ENCODE data around the gene ATP23.

DNA sequence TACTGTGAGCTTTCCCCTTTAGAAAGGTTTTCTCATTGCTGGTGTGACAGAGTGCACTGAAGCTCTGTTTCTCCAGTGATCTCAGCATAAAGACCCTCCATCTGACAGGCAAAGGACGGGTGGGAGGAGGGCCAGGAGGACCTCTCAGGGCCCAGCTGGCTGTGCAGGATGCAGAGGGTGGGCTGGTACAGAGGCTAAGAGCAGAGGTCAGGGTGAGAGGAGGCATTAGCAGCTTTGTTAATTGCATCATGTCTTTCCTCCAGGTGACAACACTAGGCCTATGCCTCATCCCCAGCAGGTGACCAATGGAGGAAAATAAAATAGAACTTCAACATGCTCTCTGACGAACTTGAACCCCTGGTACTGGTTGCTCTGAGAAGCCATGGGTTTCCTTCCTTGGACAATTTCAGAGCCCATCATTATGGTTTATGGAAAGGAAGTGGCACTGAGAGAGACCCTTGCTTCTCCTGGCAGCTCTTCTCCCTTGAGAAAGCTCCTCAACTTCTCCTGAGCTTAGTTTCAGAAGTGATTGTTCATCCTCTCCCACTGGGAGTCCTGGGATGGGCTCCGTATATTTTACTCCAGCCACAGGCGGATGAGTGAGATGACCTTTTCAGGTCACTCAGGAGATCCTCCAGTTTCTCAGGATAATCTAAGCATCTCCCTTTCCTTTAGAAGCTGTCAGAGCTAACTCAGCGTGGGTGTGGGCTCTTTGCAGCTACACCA is 45.8 kb upstream of the ATP23 start:
- TF ChIP-seq POLR2A (IDR thresholded peaks at IDR 0.05; ENCODE audit: extremely low read depth, insufficient read length): no peak
- TF ChIP-seq, protein P1, sequence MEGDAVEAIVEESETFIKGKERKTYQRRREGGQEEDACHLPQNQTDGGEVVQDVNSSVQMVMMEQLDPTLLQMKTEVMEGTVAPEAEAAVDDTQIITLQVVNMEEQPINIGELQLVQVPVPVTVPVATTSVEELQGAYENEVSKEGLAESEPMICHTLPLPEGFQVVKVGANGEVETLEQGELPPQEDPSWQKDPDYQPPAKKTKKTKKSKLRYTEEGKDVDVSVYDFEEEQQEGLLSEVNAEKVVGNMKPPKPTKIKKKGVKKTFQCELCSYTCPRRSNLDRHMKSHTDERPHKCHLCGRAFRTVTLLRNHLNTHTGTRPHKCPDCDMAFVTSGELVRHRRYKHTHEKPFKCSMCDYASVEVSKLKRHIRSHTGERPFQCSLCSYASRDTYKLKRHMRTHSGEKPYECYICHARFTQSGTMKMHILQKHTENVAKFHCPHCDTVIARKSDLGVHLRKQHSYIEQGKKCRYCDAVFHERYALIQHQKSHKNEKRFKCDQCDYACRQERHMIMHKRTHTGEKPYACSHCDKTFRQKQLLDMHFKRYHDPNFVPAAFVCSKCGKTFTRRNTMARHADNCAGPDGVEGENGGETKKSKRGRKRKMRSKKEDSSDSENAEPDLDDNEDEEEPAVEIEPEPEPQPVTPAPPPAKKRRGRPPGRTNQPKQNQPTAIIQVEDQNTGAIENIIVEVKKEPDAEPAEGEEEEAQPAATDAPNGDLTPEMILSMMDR (IDR thresholded peaks at IDR 0.05; ENCODE audit: low read depth, low read length): no peak
- TF ChIP-seq MYC (IDR thresholded peaks at IDR 0.05; ENCODE audit: low read depth, low read length): no peak
- TF ChIP-seq, protein P2, sequence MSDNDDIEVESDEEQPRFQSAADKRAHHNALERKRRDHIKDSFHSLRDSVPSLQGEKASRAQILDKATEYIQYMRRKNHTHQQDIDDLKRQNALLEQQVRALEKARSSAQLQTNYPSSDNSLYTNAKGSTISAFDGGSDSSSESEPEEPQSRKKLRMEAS (IDR thresholded peaks at IDR 0.05; ENCODE audit: low read depth, low read length): no peak
